Spleen (tissue), 13 donors: ENCODE measurements around the gene KDM6B. TPM values are rescaled to one million over a fixed set of nuclear protein-coding genes. Genes with fewer than 3 reads are reported as not detected.

Source experiments
- DNase-seq: peaks from one replicate; pipeline ENCODE4 v3.0.0-alpha.2; 2020
- H3K27ac ChIP-seq, 8 donors: fragments of 200-600 bp; sonication (generic) in 7 of 8; 1 replicate in 4 of 8; 2 replicates in 4 of 8; pipeline versions ENCODE4 v1.5.0 to v1.8.0; 2016 to 2021; ENCODE audit warnings: inconsistent platforms in 4 of 8, mild to moderate bottlenecking in 4 of 8, moderate library complexity in 1 of 8
- H3K27me3 ChIP-seq, 7 donors: fragments of 200-600 bp; sonication (generic) in 6 of 7; replicated peaks in 1 of 7; 1 replicate in 4 of 7; 2 replicates in 3 of 7; pipeline versions ENCODE4 v1.5.0 to v1.8.0; 2016 to 2021; ENCODE audit warnings: inconsistent platforms in 3 of 7, mild to moderate bottlenecking in 1 of 7
- H3K36me3 ChIP-seq, 6 donors: fragments of 200-600 bp; sonication (generic) in 5 of 6; 1 replicate in 4 of 6; 2 replicates in 2 of 6; pipeline versions ENCODE4 v1.5.0 to v1.8.0; 2016 to 2021; ENCODE audit warnings: inconsistent platforms in 2 of 6
- H3K4me1 ChIP-seq, 6 donors: fragments of 200-600 bp; sonication (generic) in 5 of 6; 1 replicate in 3 of 6; 2 replicates in 3 of 6; pipeline versions ENCODE4 v1.5.0 to v1.8.0; 2016 to 2021; ENCODE audit warnings: inconsistent platforms in 3 of 6
- H3K4me3 ChIP-seq, 8 donors: fragments of 200-600 bp; sonication (generic) in 7 of 8; 1 replicate in 4 of 8; 2 replicates in 4 of 8; pipeline versions ENCODE4 v1.5.0 to v1.8.0; 2016 to 2021; ENCODE audit warnings: inconsistent platforms in 4 of 8, mild to moderate bottlenecking in 4 of 8, moderate library complexity in 2 of 8
- H3K9me3 ChIP-seq, 8 donors: fragments of 200-600 bp; sonication (generic) in 7 of 8; 1 replicate in 4 of 8; 2 replicates in 4 of 8; pipeline versions ENCODE4 v1.5.0 to v1.8.0; 2016 to 2021; ENCODE audit warnings: inconsistent platforms in 4 of 8
- POLR2A ChIP-seq, 3 donors: fragments of 450-650 bp; IDR thresholded peaks; one replicate each; pipeline ENCODE4 v1.5.1; 2017; ENCODE audit warnings: antibody characterized with exemption in 3 of 3, mild to moderate bottlenecking in 1 of 3
- POLR2AphosphoS5 ChIP-seq, 3 donors: sonication (generic); formaldehyde crosslinking; IDR thresholded peaks; one replicate each; pipeline ENCODE4 v1.5.1; 2017; ENCODE audit warnings: antibody characterized with exemption in 3 of 3
- WGBS, 5 donors: extraction: QIAGEN DNeasy Blood & Tissue Kit in 3 of 5; methylation state at CpG; one replicate each; pipeline versions ENCODE4 v1.1.5 to v1.1.7; 2013 to 2018; 5-methylcytosine and 5-hydroxymethylcytosine counted together
- intact Hi-C: fragments of 100-400 bp; cut with DNase I; formaldehyde crosslinking; loops from one replicate; pipeline ENCODE4 v1.15.0; 2023; ENCODE audit warnings: low total_unique reads
- long read RNA-seq, 2 donors: transcript quantifications; one replicate each; lab custom pipeline, GENCODE V29; 2026
- polyA plus RNA-seq, 3 donors: library from polyadenylated mRNA; stranded (reverse); fragments of 200-250 nt; gene quantifications; one replicate each; pipeline ENCODE4 v1.2.1, GENCODE V29; 2013
- total RNA-seq, 7 donors: library from RNA; depleted of rRNA in 3 of 7; stranded (reverse); fragments of >200 nt in 3 of 7; fragmentation: NEBNext Ultra II Directional in 4 of 7; extraction: Animal tissue kit (Norgen Biotek cat#: 25700) in 4 of 7; gene quantifications; one replicate each; pipeline versions ENCODE4 v1.1.0 to v1.2.1, GENCODE V29; 2016 to 2021
- TF ChIP-seq, protein P1 (sequence below), 11 experiments: fragments of 200-600 bp in 7 of 11; fragments of 450-650 bp in 4 of 11; sonication (generic) in 4 of 11; IDR thresholded peaks in 8 of 11; conservative IDR thresholded peaks in 3 of 11; 1 replicate in 7 of 11; 2 replicates in 4 of 11; pipeline versions ENCODE4 v1.4.0 to v1.8.0; 2016 to 2021; ENCODE audit warnings: antibody characterized with exemption in 11 of 11, inconsistent platforms in 4 of 11, mild to moderate bottlenecking in 1 of 11
- donor health status: healthy with polysubstance abuse.
- donor health status: DM: no; HTN: no; CAD: no; lungs with moderate emphysema.
- donor health status: DM: no; HTN: no; CAD: no.
- donor health status: Bipolar disorder and iron deficiency.
- donor health status: healthy.
- donor health status: DM: no; HTN: no; CAD: no.
- donor health status: DM: yes; HTN: yes; CAD: no.

KDM6B gene
- 100 to 1,000 TPM in 1 of 7 donors, 10 to 100 TPM in 6; 22.3 to 110 (median 60.8) TPM for total RNA-seq
- 10 to 100 TPM in 1 of 3 donors, 1 to 10 TPM in 2; 2.9 to 11.7 (median 4.0) TPM for polyA plus RNA-seq
- long read RNA-seq, donor 1: 0 reads
- long read RNA-seq, donor 2: 0 reads

- peak within 1 kb of the TSS; percentile 72 to 86 (median 83) for H3K4me3 ChIP-seq
- no peaks in the 10 kb centered on the region for H3K36me3 ChIP-seq
- H3K27ac ChIP-seq: peak within 1 kb of the TSS; percentile 88 to 100 (median 95)
- intact Hi-C loops: no loop called here
- no peaks in the 10 kb centered on the region for H3K9me3 ChIP-seq
- TF ChIP-seq POLR2AphosphoS5 (IDR thresholded peaks at IDR 0.05): peak; percentile 17 to 82 (median 75)
- no peak for TF ChIP-seq POLR2A (IDR thresholded peaks at IDR 0.05)
- TF ChIP-seq, protein P1, sequence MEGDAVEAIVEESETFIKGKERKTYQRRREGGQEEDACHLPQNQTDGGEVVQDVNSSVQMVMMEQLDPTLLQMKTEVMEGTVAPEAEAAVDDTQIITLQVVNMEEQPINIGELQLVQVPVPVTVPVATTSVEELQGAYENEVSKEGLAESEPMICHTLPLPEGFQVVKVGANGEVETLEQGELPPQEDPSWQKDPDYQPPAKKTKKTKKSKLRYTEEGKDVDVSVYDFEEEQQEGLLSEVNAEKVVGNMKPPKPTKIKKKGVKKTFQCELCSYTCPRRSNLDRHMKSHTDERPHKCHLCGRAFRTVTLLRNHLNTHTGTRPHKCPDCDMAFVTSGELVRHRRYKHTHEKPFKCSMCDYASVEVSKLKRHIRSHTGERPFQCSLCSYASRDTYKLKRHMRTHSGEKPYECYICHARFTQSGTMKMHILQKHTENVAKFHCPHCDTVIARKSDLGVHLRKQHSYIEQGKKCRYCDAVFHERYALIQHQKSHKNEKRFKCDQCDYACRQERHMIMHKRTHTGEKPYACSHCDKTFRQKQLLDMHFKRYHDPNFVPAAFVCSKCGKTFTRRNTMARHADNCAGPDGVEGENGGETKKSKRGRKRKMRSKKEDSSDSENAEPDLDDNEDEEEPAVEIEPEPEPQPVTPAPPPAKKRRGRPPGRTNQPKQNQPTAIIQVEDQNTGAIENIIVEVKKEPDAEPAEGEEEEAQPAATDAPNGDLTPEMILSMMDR (IDR thresholded peaks at IDR 0.05 in 8 of 11, conservative IDR thresholded peaks at IDR 0.05 in 3 of 11): peak in 4 of 11 experiments; percentile 23 to 44 (median 38)
- H3K27me3 ChIP-seq: peaks cover 0 to 6% (median 0%) of the 10 kb centered on the region in 7 donors
- DNase-seq: peak; percentile 97
- WGBS, 5 donors: 0 to 1% (median 1%) methylated on average over 26 to 49 of the region's 49 CpGs
- H3K4me1 ChIP-seq: peaks cover 27 to 57% (median 37%) of the 10 kb centered on the region in 6 donors
Measured at GRCh38 chr17:7833795-7834541, at the start of gene KDM6B. Gene KDM6B, plus strand, starts transcription at chr17:7834217. Its CDS starts 11,338 bp downstream, at chr17:7845555.

DNA sequence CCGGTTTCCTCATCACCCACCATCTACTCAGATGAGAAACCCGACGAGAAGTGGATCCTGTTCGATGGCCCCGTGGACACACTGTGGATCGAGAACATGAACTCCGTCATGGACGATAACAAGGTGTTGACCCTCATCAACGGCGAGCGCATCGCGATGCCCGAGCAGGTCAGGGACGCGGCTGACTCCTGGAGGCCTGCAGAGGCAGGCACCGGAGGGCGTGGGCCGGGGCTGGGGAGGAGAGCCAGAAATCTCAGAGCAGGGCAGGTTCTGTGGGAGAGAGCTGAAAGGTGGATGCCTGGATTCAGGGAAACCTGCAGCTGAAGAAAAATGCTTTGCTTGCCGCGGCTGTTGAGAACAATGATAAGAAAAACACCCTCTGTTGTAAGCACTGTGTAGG is 47.2 kb upstream of the KDM6B start:
- peaks cover 0 to 18% (median 0%) of the 10 kb centered on the region in 7 donors for H3K27me3 ChIP-seq
- no peaks in the 10 kb centered on the region for H3K4me1 ChIP-seq
- TF ChIP-seq POLR2AphosphoS5 (IDR thresholded peaks at IDR 0.05) (no peak), POLR2A (IDR thresholded peaks at IDR 0.05) (no peak)
- TF ChIP-seq, protein P1 (IDR thresholded peaks at IDR 0.05 in 8 of 11, conservative IDR thresholded peaks at IDR 0.05 in 3 of 11): no peak
- no peaks in the 10 kb centered on the region for H3K9me3 ChIP-seq
- H3K4me3 ChIP-seq: no peak overlapping the region
- DNase-seq: no peak
- H3K36me3 ChIP-seq: no peaks in the 10 kb centered on the region
- no peak overlapping the region for H3K27ac ChIP-seq
- WGBS, 5 donors: 88 to 92% (median 90%) methylated on average over 21 of the region's 21 CpGs
- intact Hi-C loops: no loop called here

- no peak for DNase-seq
- Histone ChIP-seq H3K27ac (no peak overlapping the region), H3K27me3 (peaks cover 0 to 2% (median 0%) of the 10 kb centered on the region in 7 donors), H3K36me3 (no peaks in the 10 kb centered on the region), H3K4me3 (no peak overlapping the region), H3K4me1 (no peaks in the 10 kb centered on the region), H3K9me3 (no peaks in the 10 kb centered on the region)
- intact Hi-C loops: no loop called here
- 71 to 85% (median 78%) methylated on average over 9 of the region's 9 CpGs for WGBS, 5 donors
- TF ChIP-seq POLR2AphosphoS5 (IDR thresholded peaks at IDR 0.05) (no peak), POLR2A (IDR thresholded peaks at IDR 0.05) (no peak)
- TF ChIP-seq, protein P1 (IDR thresholded peaks at IDR 0.05 in 8 of 11, conservative IDR thresholded peaks at IDR 0.05 in 3 of 11): no peak
Measured at GRCh38 chr17:7789131-7789530, 44.9 kb upstream of the KDM6B start.

DNA sequence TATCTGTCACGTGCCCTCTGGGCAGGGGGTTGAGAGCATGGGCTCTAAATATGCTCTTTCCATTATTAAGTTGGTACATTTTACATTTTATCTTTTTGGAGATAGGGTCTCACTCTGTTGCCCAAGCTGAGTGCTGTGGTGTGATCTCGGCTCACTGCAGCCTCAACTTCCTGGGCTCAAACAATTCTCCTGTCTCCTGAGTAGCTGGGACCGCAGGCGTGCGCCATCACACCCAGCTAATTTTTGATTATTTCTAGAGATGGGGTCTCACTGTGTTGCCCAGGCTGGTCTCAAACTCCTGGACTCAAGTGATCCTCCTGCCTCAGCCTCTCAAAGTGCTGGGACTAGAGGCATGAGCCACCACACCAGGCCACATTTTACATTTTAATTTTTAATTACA is 43.9 kb upstream of the KDM6B start:
- Histone ChIP-seq H3K27me3 (peaks cover 0 to 12% (median 0%) of the 10 kb centered on the region in 7 donors), H3K9me3 (no peaks in the 10 kb centered on the region), H3K27ac (no peak overlapping the region), H3K4me3 (no peak overlapping the region), H3K4me1 (no peaks in the 10 kb centered on the region), H3K36me3 (no peaks in the 10 kb centered on the region)
- intact Hi-C loops: no loop called here
- DNase-seq: no peak
- TF ChIP-seq, protein P1 (IDR thresholded peaks at IDR 0.05 in 8 of 11, conservative IDR thresholded peaks at IDR 0.05 in 3 of 11): no peak
- TF ChIP-seq POLR2A (IDR thresholded peaks at IDR 0.05) (no peak), POLR2AphosphoS5 (IDR thresholded peaks at IDR 0.05) (no peak)
- 87 to 97% (median 90%) methylated on average over 5 of the region's 5 CpGs for WGBS, 5 donors
